GM06990 (cell line): ENCODE results near the gene FAM83G.
"Not testable (repeated sequence)": the region's sequence is repeated elsewhere in the genome, so short reads cannot be mapped to it uniquely, and the experiment has no call there.

ENCODE experiments used
- DNase-seq: peaks from one replicate; pipeline ENCODE4 v3.0.0-alpha.2; 2011; ENCODE audit not compliant: insufficient read length; ENCODE audit errors: extremely low read depth
- H3K27me3 ChIP-seq: replicated peaks from 2 replicates; pipeline ENCODE4 v1.6.0; 2011; ENCODE audit warnings: low read length; ENCODE audit not compliant: control insufficient read depth, insufficient read depth
- H3K36me3 ChIP-seq: 2 replicates; pipeline ENCODE4 v1.5.1; 2011; ENCODE audit warnings: low read length; ENCODE audit not compliant: control insufficient read depth, insufficient read depth
- H3K4me3 ChIP-seq: replicated peaks from 2 replicates; pipeline ENCODE4 v1.5.1; 2011; ENCODE audit warnings: low read depth, mild to moderate bottlenecking, control low read depth, low read length
- TF ChIP-seq, protein P1 (sequence below): IDR thresholded peaks from 2 replicates; pipeline ENCODE4 v1.5.1; 2011; ENCODE audit warnings: low read length, control low read depth, mild to moderate bottlenecking, inconsistent platforms; ENCODE audit not compliant: insufficient read depth, poor library complexity, severe bottlenecking

FAM83G gene

DNA sequence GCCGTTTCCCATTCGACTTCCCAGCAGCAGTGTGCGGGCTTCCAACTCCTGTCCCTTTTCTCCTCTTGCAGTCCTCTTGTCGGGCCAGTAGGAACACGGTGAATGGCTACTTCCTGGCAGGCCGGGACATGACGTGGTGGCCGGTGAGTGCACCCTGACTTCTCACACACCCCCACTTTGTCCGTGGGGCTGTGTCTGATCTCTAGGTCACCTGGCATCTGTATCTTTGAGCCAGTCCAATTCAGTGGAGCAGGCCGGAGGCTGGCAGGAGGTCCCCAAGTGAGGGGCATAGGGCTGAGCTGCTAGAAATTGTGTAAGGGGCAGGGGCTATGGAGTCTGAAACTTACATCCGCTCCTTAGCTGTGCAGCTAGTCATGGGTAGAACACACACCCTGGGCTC lies 46.0 kb downstream of the FAM83G start:
- no peak for DNase-seq
- Histone ChIP-seq H3K4me3 (no peak overlapping the region), H3K27me3 (no peaks in the 10 kb centered on the region), H3K36me3 (no peaks in the 10 kb centered on the region)
- TF ChIP-seq, protein P1, sequence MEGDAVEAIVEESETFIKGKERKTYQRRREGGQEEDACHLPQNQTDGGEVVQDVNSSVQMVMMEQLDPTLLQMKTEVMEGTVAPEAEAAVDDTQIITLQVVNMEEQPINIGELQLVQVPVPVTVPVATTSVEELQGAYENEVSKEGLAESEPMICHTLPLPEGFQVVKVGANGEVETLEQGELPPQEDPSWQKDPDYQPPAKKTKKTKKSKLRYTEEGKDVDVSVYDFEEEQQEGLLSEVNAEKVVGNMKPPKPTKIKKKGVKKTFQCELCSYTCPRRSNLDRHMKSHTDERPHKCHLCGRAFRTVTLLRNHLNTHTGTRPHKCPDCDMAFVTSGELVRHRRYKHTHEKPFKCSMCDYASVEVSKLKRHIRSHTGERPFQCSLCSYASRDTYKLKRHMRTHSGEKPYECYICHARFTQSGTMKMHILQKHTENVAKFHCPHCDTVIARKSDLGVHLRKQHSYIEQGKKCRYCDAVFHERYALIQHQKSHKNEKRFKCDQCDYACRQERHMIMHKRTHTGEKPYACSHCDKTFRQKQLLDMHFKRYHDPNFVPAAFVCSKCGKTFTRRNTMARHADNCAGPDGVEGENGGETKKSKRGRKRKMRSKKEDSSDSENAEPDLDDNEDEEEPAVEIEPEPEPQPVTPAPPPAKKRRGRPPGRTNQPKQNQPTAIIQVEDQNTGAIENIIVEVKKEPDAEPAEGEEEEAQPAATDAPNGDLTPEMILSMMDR, result no peak

DNA sequence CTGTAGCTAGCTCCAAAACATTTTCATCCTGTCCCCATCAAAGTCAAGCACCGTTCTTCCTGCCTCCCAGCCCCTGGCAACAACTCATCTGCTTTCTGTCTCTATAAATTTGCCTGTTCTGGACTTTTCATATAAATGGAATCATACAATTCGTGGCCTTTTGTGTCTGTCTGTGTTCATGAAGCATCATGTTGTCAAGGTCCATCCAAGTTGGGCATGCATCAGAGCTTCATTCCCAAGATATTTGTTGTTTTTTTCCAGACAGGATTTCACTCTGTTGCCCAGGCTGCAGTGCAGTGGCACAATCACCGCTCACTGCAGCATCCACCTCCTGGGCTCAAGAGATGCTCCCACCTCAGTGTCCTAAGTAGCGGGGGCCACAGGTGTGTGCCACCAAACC lies 46.7 kb downstream of the FAM83G start:
- Histone ChIP-seq H3K27me3 (no peaks in the 10 kb centered on the region), H3K4me3 (no peak overlapping the region), H3K36me3 (no peaks in the 10 kb centered on the region)
- TF ChIP-seq, protein P1, result no peak
- DNase-seq, result no peak

DNA sequence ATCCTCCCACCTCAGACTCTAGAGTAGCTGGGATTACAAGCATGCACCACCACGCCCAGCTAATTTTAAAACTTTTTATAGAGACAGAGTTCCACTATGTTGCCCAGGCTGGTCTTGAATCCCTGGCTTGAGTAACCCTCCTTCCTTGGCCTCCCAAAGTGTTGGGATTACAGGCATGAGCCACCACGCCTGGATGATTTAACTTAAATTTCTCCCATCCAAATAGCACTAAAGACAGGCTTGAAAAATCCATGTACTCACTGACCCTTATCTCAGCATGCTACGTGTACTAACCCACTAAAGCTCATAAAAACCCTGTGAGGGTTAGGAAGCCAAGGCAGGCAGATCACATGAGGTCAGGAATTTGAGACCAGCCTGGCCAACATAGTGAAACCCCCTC lies 48.0 kb downstream of the FAM83G start:
- Histone ChIP-seq H3K27me3 (no peaks in the 10 kb centered on the region), H3K4me3 (no peak overlapping the region), H3K36me3 (no peaks in the 10 kb centered on the region)
- DNase-seq, result no peak
- TF ChIP-seq, protein P1, result no peak

DNA sequence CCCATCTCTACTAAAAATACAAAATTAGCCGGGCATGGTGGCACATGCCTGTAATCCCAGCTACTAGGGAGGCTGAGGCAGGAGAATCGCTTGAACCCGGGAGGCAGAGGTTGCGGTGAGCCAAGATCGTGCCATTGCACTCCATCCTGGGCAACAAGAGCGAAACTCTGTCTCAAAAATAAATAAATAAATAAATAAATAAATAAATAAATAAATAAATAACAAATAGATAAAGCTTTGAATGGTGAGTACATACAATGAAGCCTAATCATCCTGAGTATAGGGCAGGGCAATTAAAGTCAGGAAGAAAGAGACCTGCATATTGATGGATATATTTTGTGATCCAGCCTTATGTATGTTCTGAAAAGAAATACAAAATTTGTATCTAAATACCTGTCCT lies 48.5 kb downstream of the FAM83G start:
- not testable (repeated sequence) for H3K36me3 ChIP-seq, H3K4me3 ChIP-seq, DNase-seq, H3K27me3 ChIP-seq

DNA sequence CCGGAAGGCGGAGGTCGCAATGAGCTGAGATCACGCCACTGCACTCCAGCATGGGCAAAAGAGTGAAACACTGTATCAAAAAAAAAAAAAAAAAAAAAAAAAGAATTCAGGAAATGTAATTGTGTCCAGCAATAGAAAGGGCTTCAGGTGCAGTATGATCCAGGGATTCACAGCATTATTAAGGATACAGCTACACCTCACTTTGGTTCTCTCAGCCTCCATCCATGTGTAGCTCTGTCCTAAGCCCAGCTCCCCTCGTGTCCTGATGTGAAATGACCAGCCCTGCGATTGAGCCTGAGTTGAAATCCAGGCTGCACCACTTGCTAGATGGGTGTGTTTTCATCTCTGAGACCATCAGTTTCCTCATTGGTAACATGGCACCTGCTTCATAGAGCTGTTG lies 49.6 kb downstream of the FAM83G start:
- no peaks in the 10 kb centered on the region for H3K36me3 ChIP-seq
- no peak overlapping the region for H3K4me3 ChIP-seq
- H3K27me3 ChIP-seq, result no peaks in the 10 kb centered on the region
- TF ChIP-seq, protein P1, result no peak
- DNase-seq, result no peak

DNA sequence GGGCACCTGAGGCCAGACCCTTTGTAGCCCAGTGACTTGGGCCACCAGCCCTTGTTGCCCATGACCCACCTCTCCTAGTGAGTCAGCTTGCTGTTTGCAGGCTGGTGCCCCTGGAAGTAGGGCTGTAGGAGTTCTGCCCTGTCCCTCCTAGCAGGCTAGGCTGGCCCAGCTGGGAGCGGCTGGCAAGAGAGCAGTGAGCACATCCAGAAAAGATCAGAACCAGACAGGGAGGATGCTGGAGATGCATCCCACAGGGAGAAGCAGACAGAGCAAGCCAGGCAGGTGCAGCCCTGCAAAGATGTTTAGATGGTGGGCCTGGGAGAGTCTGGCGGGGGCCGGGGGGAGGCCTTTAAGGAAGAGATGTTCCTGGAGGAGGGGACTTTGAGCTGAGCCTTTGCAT lies 50.2 kb downstream of the FAM83G start:
- TF ChIP-seq, protein P1, result no peak
- Histone ChIP-seq H3K4me3 (no peak overlapping the region), H3K27me3 (no peaks in the 10 kb centered on the region), H3K36me3 (no peaks in the 10 kb centered on the region)
- no peak for DNase-seq
